Fibroblast of pulmonary artery (primary cell): ENCODE measurements around the gene CDHR2.
"Not testable (repeated sequence)": the region's sequence is repeated elsewhere in the genome, so short reads cannot be mapped to it uniquely, and the experiment has no call there.

Source experiments
- DNase-seq: peaks from one replicate; pipeline ENCODE4 v3.0.0-alpha.2; 2010; ENCODE audit warnings: low read depth
- H3K4me3 ChIP-seq: replicated peaks from 2 replicates; pipeline ENCODE4 v1.5.1; 2011; ENCODE audit warnings: low read depth, mild to moderate bottlenecking, control low read depth, low read length, moderate library complexity
- TF ChIP-seq, protein P1 (sequence below): IDR thresholded peaks from 2 replicates; pipeline ENCODE4 v1.5.1; 2011; ENCODE audit warnings: mild to moderate bottlenecking, control low read depth, low read length, inconsistent platforms; ENCODE audit errors: missing control alignments

Gene CDHR2

DNA sequence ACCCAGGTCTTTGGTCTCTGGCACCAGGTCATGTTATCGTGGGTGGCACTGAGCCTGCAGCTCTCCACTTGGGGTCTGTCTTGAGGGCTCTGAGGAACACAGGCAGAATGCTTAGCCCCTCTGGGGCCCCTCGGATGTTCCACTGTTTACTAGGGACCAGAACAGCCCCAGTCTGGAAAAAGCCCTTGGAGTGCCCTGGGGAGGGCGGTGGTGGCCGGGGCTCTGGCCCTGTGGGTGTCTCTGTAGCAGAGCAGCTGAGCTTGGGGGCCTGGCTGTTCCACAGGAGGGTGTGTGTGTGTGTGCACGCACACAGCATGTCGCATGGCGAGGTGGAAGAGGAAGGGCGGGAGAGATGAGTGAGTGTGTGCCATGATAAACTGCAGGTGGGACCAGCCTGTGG, 45.4 kb downstream of the CDHR2 start:
- DNase-seq: no peak
- TF ChIP-seq, protein P1, sequence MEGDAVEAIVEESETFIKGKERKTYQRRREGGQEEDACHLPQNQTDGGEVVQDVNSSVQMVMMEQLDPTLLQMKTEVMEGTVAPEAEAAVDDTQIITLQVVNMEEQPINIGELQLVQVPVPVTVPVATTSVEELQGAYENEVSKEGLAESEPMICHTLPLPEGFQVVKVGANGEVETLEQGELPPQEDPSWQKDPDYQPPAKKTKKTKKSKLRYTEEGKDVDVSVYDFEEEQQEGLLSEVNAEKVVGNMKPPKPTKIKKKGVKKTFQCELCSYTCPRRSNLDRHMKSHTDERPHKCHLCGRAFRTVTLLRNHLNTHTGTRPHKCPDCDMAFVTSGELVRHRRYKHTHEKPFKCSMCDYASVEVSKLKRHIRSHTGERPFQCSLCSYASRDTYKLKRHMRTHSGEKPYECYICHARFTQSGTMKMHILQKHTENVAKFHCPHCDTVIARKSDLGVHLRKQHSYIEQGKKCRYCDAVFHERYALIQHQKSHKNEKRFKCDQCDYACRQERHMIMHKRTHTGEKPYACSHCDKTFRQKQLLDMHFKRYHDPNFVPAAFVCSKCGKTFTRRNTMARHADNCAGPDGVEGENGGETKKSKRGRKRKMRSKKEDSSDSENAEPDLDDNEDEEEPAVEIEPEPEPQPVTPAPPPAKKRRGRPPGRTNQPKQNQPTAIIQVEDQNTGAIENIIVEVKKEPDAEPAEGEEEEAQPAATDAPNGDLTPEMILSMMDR: no peak
- H3K4me3 ChIP-seq: no peak overlapping the region

DNA sequence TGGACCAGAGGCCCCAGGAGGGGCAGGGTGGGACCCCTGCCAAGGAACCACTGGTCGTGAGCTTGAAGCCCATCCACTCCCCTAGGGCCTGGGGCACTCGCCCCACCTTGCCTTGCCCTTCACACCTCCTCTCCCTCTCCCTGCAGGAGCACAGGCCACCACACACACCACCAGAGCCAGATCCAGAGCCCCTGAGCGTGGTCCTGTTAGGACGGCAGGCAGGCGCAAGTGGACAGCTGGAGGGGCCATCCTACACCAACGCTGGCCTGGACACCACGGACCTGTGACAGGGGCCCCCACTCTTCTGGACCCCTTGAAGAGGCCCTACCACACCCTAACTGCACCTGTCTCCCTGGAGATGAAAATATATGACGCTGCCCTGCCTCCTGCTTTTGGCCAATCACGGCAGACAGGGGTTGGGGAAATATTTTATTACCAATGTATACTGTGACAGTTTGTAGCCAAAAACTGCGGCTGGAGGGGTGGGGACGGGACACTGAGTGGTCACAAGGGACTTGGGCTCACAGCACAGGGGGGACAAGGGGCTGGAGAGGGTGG, 46.3 kb downstream of the CDHR2 start:
- H3K4me3 ChIP-seq: no peak overlapping the region
- DNase-seq: no peak
- TF ChIP-seq, protein P1: no peak

DNA sequence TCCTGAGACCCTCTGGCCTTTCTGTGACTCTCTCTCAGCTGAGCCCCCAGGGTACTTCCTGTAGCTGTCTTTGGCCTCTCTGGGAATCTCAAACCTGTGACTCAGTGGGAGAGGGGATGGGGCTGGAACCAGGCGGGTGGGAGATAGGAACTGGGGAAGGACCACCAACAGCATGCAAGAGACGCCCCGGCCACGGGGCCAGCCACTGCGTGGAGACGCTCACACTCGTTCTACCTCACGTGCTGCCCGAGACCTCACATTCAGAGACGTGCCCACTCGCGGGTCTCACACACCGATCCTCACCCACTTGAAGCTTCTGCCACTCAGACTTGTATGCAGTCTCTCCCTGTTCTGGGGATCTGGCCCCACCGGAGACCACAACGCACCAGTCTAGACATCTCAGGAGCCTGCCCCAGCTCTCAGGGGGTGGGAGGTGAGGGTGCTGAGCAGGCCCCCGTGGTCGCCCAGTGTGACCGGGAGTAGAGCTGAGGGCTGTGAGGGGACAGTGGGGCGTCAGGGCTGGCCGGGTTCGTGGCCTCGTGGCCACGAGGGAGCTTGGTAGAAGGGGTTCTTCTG, 47.0 kb downstream of the CDHR2 start:
- H3K4me3 ChIP-seq: no peak overlapping the region
- TF ChIP-seq, protein P1: no peak
- no peak for DNase-seq

DNA sequence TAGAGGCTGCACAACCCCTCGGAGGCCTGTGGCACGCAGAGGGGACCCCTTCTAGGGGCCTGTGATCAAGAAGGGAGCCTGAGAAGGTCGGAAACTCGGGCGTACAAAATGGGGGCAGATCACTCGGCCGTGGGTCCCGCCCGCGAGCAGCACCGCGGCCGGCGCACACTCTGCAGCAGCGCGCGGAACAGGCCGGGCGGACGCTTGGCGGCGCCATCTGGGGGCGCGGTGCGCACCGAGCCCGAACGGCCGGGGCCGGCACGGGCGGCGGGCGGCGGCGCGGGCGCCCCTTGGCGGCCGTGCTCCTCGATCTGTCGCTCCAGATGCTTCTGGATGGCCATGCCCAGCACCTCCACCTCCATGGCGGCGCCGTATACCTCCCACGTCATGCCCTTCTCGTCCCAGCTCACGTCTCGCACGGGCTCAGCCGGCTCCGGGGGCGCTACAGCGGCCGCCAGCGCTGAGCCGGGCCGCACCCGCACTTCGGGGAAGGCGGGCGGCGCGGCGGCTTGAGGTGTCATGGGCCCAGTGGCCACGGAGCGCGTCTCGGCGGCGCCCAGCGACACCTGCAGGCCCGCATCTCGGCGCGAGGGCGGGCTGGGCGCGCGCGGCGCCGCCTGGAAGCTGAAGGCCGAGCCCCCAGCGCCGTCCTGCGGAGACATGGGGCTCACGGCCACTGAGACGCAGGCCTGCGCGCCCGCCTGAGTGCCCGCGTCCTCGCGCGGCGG, 47.7 kb downstream of the CDHR2 start:
- TF ChIP-seq, protein P1: no peak
- peak; percentile 36 for DNase-seq
- H3K4me3 ChIP-seq: peak overlapping the region; percentile 19

GRCh38 chr5:176597417-176598389, 48.6 kb downstream of the CDHR2 start:
- TF ChIP-seq, protein P1: no peak
- no peak overlapping the region for H3K4me3 ChIP-seq
- DNase-seq: no peak

GRCh38 chr5:176599749-176600430, 50.7 kb downstream of the CDHR2 start:
- not testable (repeated sequence) for DNase-seq, H3K4me3 ChIP-seq
